ENCODE data around the gene SCARB1. TPM values are rescaled to one million over a fixed set of nuclear protein-coding genes. Genes with fewer than 3 reads are reported as not detected.

The SCARB1 gene
- total and polyA plus RNA-seq, 2 of the 13 experiments (the other 11 are each of a cell fraction or from before 2014, with no cell fraction given), result 63.4 to 160 TPM

GRCh38 chr12:124730455-124730932 lies 133.2 kb downstream of the SCARB1 start (continued):
- TF ChIP-seq FOXP4 (CRISPR knock-in tag; IDR thresholded peaks at IDR 0.05) (peak; percentile 51), ZNF670 (CRISPR knock-in tag; IDR thresholded peaks at IDR 0.05; ENCODE audit: borderline replicate concordance) (no peak), SNAPC5 (CRISPR knock-in tag; IDR thresholded peaks at IDR 0.05; ENCODE audit: borderline replicate concordance) (no peak), ZUFSP (CRISPR knock-in tag; IDR thresholded peaks at IDR 0.05; ENCODE audit: borderline replicate concordance) (no peak), UBTF (CRISPR knock-in tag; IDR thresholded peaks at IDR 0.05) (no peak), ATF1 (CRISPR knock-in tag; IDR thresholded peaks at IDR 0.05) (no peak), ZNF292 (CRISPR knock-in tag; IDR thresholded peaks at IDR 0.05; ENCODE audit: borderline replicate concordance, low read depth) (no peak; the same call in 1 of the 2 replicates), NPAS2 (CRISPR knock-in tag; IDR thresholded peaks at IDR 0.05; ENCODE audit: borderline replicate concordance) (no peak), SIX1 (CRISPR knock-in tag; IDR thresholded peaks at IDR 0.05; ENCODE audit: borderline replicate concordance) (no peak), E2F5 (CRISPR knock-in tag; conservative IDR thresholded peaks at IDR 0.05) (no peak), GFI1 (CRISPR knock-in tag; IDR thresholded peaks at IDR 0.05; ENCODE audit: borderline replicate concordance) (0 out of 2 replicates have a peak, but pooled peaks have one; percentile 23), THAP9 (CRISPR knock-in tag; IDR thresholded peaks at IDR 0.05; ENCODE audit: borderline replicate concordance) (no peak), ZFY (CRISPR knock-in tag; IDR thresholded peaks at IDR 0.05) (no peak), ZNF232 (CRISPR knock-in tag; IDR thresholded peaks at IDR 0.05; ENCODE audit: borderline replicate concordance) (peak; percentile 44; the same call in 1 of the 2 replicates), TRIM22 (IDR thresholded peaks at IDR 0.05) (no peak), NFIC (IDR thresholded peaks at IDR 0.05; ENCODE audit: low read length) (peak; percentile 69)
